Cardiac muscle cell (in vitro differentiated cells and primary cell): ENCODE measurements around the gene MRPS31. TPM values are rescaled to one million over a fixed set of nuclear protein-coding genes. Genes with fewer than 3 reads are reported as not detected.

Experiments
- DNase-seq, 2 donors: peaks; one replicate each; pipeline versions ENCODE4 v3.0.0 to v3.0.0-alpha.2; 2010 to 2017; ENCODE audit warnings: low read depth in 1 of 2, low spot score in 1 of 2
- H3K27ac ChIP-seq: fragments of 200-600 bp; sonication (generic); 2 replicates; pipeline ENCODE4 v1.5.1; 2016
- H3K27me3 ChIP-seq: fragments of 200-600 bp; sonication (generic); 2 replicates; pipeline ENCODE4 v1.6.0; 2016; ENCODE audit warnings: control low read depth
- H3K36me3 ChIP-seq: fragments of 200-600 bp; sonication (generic); 2 replicates; pipeline ENCODE4 v1.5.1; 2016; ENCODE audit warnings: control low read depth
- H3K4me1 ChIP-seq: fragments of 200-600 bp; sonication (generic); 2 replicates; pipeline ENCODE4 v1.8.1; 2017; ENCODE audit warnings: low read depth, mild to moderate bottlenecking, mixed run types
- H3K4me3 ChIP-seq: fragments of 200-600 bp; sonication (generic); 2 replicates; pipeline ENCODE4 v1.5.1; 2016; ENCODE audit warnings: mild to moderate bottlenecking
- H3K9me3 ChIP-seq: fragments of 200-600 bp; sonication (generic); 2 replicates; pipeline ENCODE4 v1.5.1; 2017; ENCODE audit warnings: low read depth, mild to moderate bottlenecking, control low read depth
- CTCF ChIP-seq: IDR thresholded peaks from 2 replicates; pipeline ENCODE4 v1.5.1; 2012; ENCODE audit warnings: low read depth, mild to moderate bottlenecking, low read length
- polyA plus RNA-seq: library from polyadenylated mRNA; unstranded; fragments of >200 nt; fragmentation: Nextera tagmentation; extraction: Ambion mirVana; gene quantifications from 2 replicates; pipeline ENCODE4 v1.2.1, GENCODE V29; 2016
- total RNA-seq: library from RNA; depleted of rRNA; stranded (reverse); fragments of >200 nt; gene quantifications from 2 replicates; pipeline ENCODE4 v1.2.3, GENCODE V29; 2016

MRPS31 gene
- total and polyA plus RNA-seq, 2 experiments from 2014 or later: 36.3 to 39.2 TPM

- Histone ChIP-seq H3K4me3 (no peak overlapping the region), H3K4me1 (no peaks in the 10 kb centered on the region), H3K36me3 (no peaks in the 10 kb centered on the region), H3K27me3 (no peaks in the 10 kb centered on the region), H3K9me3 (no peaks in the 10 kb centered on the region), H3K27ac (no peak overlapping the region)
- no peak for DNase-seq
- no peak for TF ChIP-seq CTCF
These were observed 5.2 kb upstream of the MRPS31 start for GRCh38 chr13:40776232-40776631.

DNA sequence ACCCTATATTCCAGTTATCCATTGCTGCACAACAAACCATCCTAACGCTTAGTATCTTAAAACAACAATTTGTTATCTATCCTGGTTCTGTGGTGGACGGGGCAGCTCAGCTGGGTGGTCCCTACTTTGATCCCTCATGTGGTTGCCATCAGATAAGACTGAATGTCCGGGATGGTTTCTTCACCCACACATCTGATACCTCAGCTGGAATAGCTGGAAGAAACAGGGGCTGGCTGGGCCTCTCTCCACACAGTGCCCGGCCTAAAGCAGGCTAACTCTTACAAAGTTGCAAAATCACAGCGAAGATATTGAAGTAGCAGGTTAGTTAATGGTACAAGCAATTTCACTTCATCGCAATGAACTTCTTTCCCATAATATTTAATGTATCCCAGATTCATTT is 3.7 kb upstream of the MRPS31 start:
- no peak overlapping the region for H3K4me3 ChIP-seq
- DNase-seq: no peak
- peaks cover 7% of the 10 kb centered on the region for H3K4me1 ChIP-seq
- TF ChIP-seq CTCF: no peak
- H3K36me3 ChIP-seq: no peaks in the 10 kb centered on the region
- no peaks in the 10 kb centered on the region for H3K27me3 ChIP-seq
- H3K9me3 ChIP-seq: no peaks in the 10 kb centered on the region
- no peak overlapping the region for H3K27ac ChIP-seq

DNA sequence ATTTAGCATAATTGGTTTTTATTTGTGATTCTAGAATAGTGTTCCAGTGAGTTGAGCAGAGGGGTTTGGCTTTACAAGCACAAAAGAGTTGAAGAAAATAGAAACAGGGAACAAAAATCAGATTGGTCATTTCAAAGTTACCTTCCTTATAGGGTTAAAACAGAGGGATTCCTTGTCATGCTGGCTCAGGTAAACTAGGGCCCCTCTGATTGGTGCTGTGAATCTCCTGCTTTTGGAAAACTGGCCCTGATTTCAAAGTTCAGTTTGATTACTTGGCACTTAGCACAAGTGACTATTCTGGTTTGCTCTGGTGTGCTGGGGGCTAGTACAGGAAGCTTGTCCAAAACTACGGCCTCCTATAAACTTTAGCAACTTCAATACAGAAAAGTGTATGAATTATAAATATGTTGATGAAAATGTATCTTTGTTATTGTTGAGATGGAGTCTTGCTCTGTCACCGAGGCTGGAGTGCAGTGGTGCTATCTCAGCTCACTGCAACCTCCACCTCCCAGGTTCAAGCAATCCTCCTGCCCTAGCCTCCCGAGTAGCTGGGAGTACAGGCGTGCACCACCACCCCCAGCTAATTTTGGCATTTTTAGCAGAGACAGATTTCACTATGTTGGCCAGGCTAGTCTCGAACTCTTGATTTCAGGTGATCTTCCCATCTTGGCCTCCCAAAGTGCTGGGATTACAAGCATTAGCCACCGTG is 1.9 kb upstream of the MRPS31 start:
- Histone ChIP-seq H3K36me3 (no peaks in the 10 kb centered on the region), H3K27ac (no peak overlapping the region), H3K4me1 (peaks cover 10% of the 10 kb centered on the region), H3K4me3 (no peak overlapping the region), H3K27me3 (no peaks in the 10 kb centered on the region), H3K9me3 (no peaks in the 10 kb centered on the region)
- no peak for TF ChIP-seq CTCF
- DNase-seq: no peak

GRCh38 chr13:40770609-40770933 is 419 bp downstream of the MRPS31 start:
- TF ChIP-seq CTCF: no peak
- Histone ChIP-seq H3K4me1 (peaks cover 10% of the 10 kb centered on the region), H3K4me3 (peak overlapping the region; percentile 88), H3K27me3 (no peaks in the 10 kb centered on the region), H3K9me3 (no peaks in the 10 kb centered on the region), H3K27ac (peak overlapping the region; percentile 90), H3K36me3 (no peaks in the 10 kb centered on the region)
- no peak for DNase-seq

DNA sequence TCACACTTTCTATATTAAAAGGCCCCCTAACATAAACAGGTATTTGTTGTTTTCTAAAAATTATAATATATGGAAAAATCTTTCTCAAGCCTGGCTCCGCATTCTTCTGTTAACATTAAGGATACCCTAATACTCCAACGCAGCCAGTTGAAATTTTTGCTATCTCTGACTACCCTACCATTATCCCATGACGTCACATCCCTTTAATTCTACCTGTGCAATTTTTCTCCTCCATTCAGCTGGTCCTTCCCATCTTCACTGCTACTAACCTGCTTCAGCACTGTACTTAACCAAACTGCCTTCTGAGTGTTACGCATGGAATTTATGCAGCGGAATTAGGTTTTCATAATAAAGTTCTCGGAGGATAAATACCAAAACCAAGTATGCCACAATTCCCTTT is 1.0 kb downstream of the MRPS31 start:
- H3K9me3 ChIP-seq: no peaks in the 10 kb centered on the region
- peak overlapping the region; percentile 88 for H3K4me3 ChIP-seq
- H3K27me3 ChIP-seq: no peaks in the 10 kb centered on the region
- peaks cover 10% of the 10 kb centered on the region for H3K4me1 ChIP-seq
- peaks cover 1% of the 10 kb centered on the region for H3K36me3 ChIP-seq
- H3K27ac ChIP-seq: no peak overlapping the region
- TF ChIP-seq CTCF: no peak
- no peak for DNase-seq
